ES-I3 (cell line): ENCODE data around the gene MCEMP1.

Experiments
- H3K36me3 ChIP-seq: 2 replicates; pipeline ENCODE4 v1.6.1; 2013; ENCODE audit warnings: mild to moderate bottlenecking, low read length, control low read depth, moderate library complexity; ENCODE audit not compliant: insufficient read depth
- H3K4me1 ChIP-seq: 2 replicates; pipeline ENCODE4 v1.6.1; 2013; ENCODE audit warnings: mild to moderate bottlenecking, control low read depth, low read length; ENCODE audit not compliant: insufficient read depth
- H3K9ac ChIP-seq: 2 replicates; pipeline ENCODE4 v1.6.1; 2013; ENCODE audit warnings: low read depth, mild to moderate bottlenecking, low read length, moderate library complexity
- H3K9me3 ChIP-seq: 2 replicates; pipeline ENCODE4 v1.6.1; 2013; ENCODE audit warnings: mild to moderate bottlenecking, low read length, moderate library complexity; ENCODE audit not compliant: control insufficient read depth, insufficient read depth

MCEMP1 gene

GRCh38 chr19:7705387-7706187, 28.7 kb downstream of the MCEMP1 start:
- no peaks in the 10 kb centered on the region for H3K9me3 ChIP-seq
- no peaks in the 10 kb centered on the region for H3K4me1 ChIP-seq
- H3K9ac ChIP-seq = no peak overlapping the region
- H3K36me3 ChIP-seq = no peaks in the 10 kb centered on the region

- Histone ChIP-seq H3K9ac (no peak overlapping the region), H3K9me3 (no peaks in the 10 kb centered on the region), H3K36me3 (no peaks in the 10 kb centered on the region), H3K4me1 (no peaks in the 10 kb centered on the region)
These were observed 29.5 kb downstream of the MCEMP1 start for GRCh38 chr19:7706188-7706954.

- H3K4me1 ChIP-seq = no peaks in the 10 kb centered on the region
- no peaks in the 10 kb centered on the region for H3K9me3 ChIP-seq
- H3K36me3 ChIP-seq = no peaks in the 10 kb centered on the region
- no peak overlapping the region for H3K9ac ChIP-seq
These were observed 30.1 kb downstream of the MCEMP1 start for GRCh38 chr19:7706955-7707456.

GRCh38 chr19:7709932-7710460, 33.1 kb downstream of the MCEMP1 start:
- H3K9ac ChIP-seq = no peak overlapping the region

GRCh38 chr19:7710616-7711015, 33.7 kb downstream of the MCEMP1 start:
- no peaks in the 10 kb centered on the region for H3K36me3 ChIP-seq
- no peaks in the 10 kb centered on the region for H3K4me1 ChIP-seq
- H3K9me3 ChIP-seq = no peaks in the 10 kb centered on the region
- H3K9ac ChIP-seq = no peak overlapping the region

More at GRCh38 chr19:7709932-7710460, 33.1 kb downstream of the MCEMP1 start:
- no peaks in the 10 kb centered on the region for H3K4me1 ChIP-seq
- no peaks in the 10 kb centered on the region for H3K36me3 ChIP-seq
- H3K9me3 ChIP-seq = no peaks in the 10 kb centered on the region

- H3K4me1 ChIP-seq = no peaks in the 10 kb centered on the region
- H3K36me3 ChIP-seq = no peaks in the 10 kb centered on the region
- no peaks in the 10 kb centered on the region for H3K9me3 ChIP-seq
- H3K9ac ChIP-seq = no peak overlapping the region
These were observed 38.8 kb downstream of the MCEMP1 start for GRCh38 chr19:7715671-7716070.

- Histone ChIP-seq H3K9me3 (no peaks in the 10 kb centered on the region), H3K9ac (no peak overlapping the region), H3K36me3 (no peaks in the 10 kb centered on the region), H3K4me1 (no peaks in the 10 kb centered on the region)
These were observed 39.9 kb downstream of the MCEMP1 start for GRCh38 chr19:7716762-7717161.

- Histone ChIP-seq H3K36me3 (no peaks in the 10 kb centered on the region), H3K4me1 (no peaks in the 10 kb centered on the region), H3K9ac (no peak overlapping the region), H3K9me3 (no peaks in the 10 kb centered on the region)
These were observed 41.8 kb downstream of the MCEMP1 start for GRCh38 chr19:7718668-7719067.

GRCh38 chr19:7720351-7720750, 43.5 kb downstream of the MCEMP1 start:
- no peaks in the 10 kb centered on the region for H3K4me1 ChIP-seq
- no peak overlapping the region for H3K9ac ChIP-seq
- no peaks in the 10 kb centered on the region for H3K36me3 ChIP-seq
- H3K9me3 ChIP-seq = no peaks in the 10 kb centered on the region

- Histone ChIP-seq H3K9ac (no peak overlapping the region), H3K9me3 (no peaks in the 10 kb centered on the region), H3K4me1 (no peaks in the 10 kb centered on the region), H3K36me3 (no peaks in the 10 kb centered on the region)
These were observed 45.4 kb downstream of the MCEMP1 start for GRCh38 chr19:7722231-7722651.

- H3K36me3 ChIP-seq = no peaks in the 10 kb centered on the region
- H3K4me1 ChIP-seq = no peaks in the 10 kb centered on the region
- H3K9ac ChIP-seq = no peak overlapping the region
- no peaks in the 10 kb centered on the region for H3K9me3 ChIP-seq
These were observed 48.9 kb downstream of the MCEMP1 start for GRCh38 chr19:7725791-7726190.

- no peaks in the 10 kb centered on the region for H3K9me3 ChIP-seq
- peak overlapping the region; percentile 17; the same call in 1 of the 2 replicates for H3K9ac ChIP-seq
- no peaks in the 10 kb centered on the region for H3K36me3 ChIP-seq
- H3K4me1 ChIP-seq = no peaks in the 10 kb centered on the region
These were observed 52.3 kb downstream of the MCEMP1 start for GRCh38 chr19:7729211-7729610.
